A549 (cell line): ENCODE data around the gene TIA1. TPM values are rescaled to one million over a fixed set of nuclear protein-coding genes. Genes with fewer than 3 reads are reported as not detected.

ENCODE experiments used
- ATAC-seq, 2 experiments: fragments of 200-7000 bp in 1 of 2; fragments of >200 bp in 1 of 2; cut with Nextera tagmentation in 1 of 2; cut with Tn5 transposase in 1 of 2; 3 replicates each; pipeline versions ENCODE4 v1.8.0 to v1.9.1; 2018 to 2020; ENCODE audit warnings: mild to moderate bottlenecking in 1 of 2, moderate library complexity in 1 of 2
- CTCF ChIA-PET: fragments of 300-600 bp; sonication (Branson Sonifier 250); formaldehyde crosslinking; extraction: SDS; loops from one replicate; lab custom pipeline; 2021; ENCODE audit warnings: antibody characterized with exemption, inconsistent platforms; lab: Yijun Ruan, JAX
- POLR2A ChIA-PET: fragments of 350-600 bp; formaldehyde crosslinking; extraction: SDS; loops from one replicate; lab custom pipeline; 2021; ENCODE audit warnings: antibody characterized with exemption, inconsistent platforms; lab: Yijun Ruan, JAX
- DNase-seq, 2 experiments: peaks; one replicate each; pipeline versions ENCODE4 v3.0.0 to v3.0.0-alpha.2; 2011 to 2016; ENCODE audit warnings: low read depth in 1 of 2, low spot score in 1 of 2
- FAIRE-seq: peaks from 2 replicates; lab custom pipeline; 2011; peaks lifted over from hg19 to GRCh38; lab: Jason Lieb, UNC
- H3K27ac ChIP-seq, 2 experiments: fragments of >200 bp; sonication (Bioruptor Twin); formaldehyde crosslinking; 3 replicates each; pipeline ENCODE4 v1.5.1; 2016 to 2017
- H3K4me1 ChIP-seq: fragments of >200 bp; sonication (Bioruptor Twin); formaldehyde crosslinking; 3 replicates; pipeline ENCODE4 v1.6.1; 2016
- H3K4me2 ChIP-seq: fragments of >200 bp; sonication (Bioruptor Twin); formaldehyde crosslinking; 3 replicates; pipeline ENCODE4 v1.6.1; 2016
- H3K4me3 ChIP-seq: fragments of >200 bp; sonication (Bioruptor Twin); formaldehyde crosslinking; 3 replicates; pipeline ENCODE4 v1.5.1; 2016
- H3K9me3 ChIP-seq: fragments of >200 bp; sonication (Bioruptor Twin); formaldehyde crosslinking; 3 replicates; pipeline ENCODE4 v1.6.1; 2016
- CBX2 ChIP-seq: fragments of 200-600 bp; sonication (generic); IDR thresholded peaks from 2 replicates; pipeline ENCODE4 v1.6.1; 2016; ENCODE audit warnings: low read depth, mild to moderate bottlenecking, borderline replicate concordance
- CHD2 ChIP-seq: fragments of 150-350 bp; IDR thresholded peaks from 2 replicates; pipeline ENCODE4 v1.6.1; 2014; ENCODE audit warnings: low read length; ENCODE audit not compliant: partially characterized antibody
- CTCF ChIP-seq: fragments of >200 bp; sonication (Bioruptor Twin); formaldehyde crosslinking; IDR thresholded peaks from 3 replicates; pipeline ENCODE4 v1.5.1; 2016
- EHF ChIP-seq: fragments of 250-450 bp; sonication (Bioruptor Pico); IDR thresholded peaks from 2 replicates; pipeline ENCODE4 v1.5.0; 2020; ENCODE audit warnings: mild to moderate bottlenecking
- ESRRA ChIP-seq: fragments of 150-350 bp; IDR thresholded peaks from 2 replicates; pipeline ENCODE4 v1.6.1; 2014; ENCODE audit warnings: mild to moderate bottlenecking, low read length, borderline replicate concordance
- FOSL2 ChIP-seq, 2 experiments: fragments of 450-650 bp in 1 of 2; fragments of >200 bp in 1 of 2; sonication (Bioruptor Twin) in 1 of 2; formaldehyde crosslinking; IDR thresholded peaks; 2 replicates each; pipeline versions ENCODE4 v1.5.0 to v1.6.1; 2016 to 2020; ENCODE audit warnings: mild to moderate bottlenecking in 1 of 2, moderate library complexity in 1 of 2
- FOXS1 ChIP-seq: fragments of 250-450 bp; sonication (Bioruptor Pico); IDR thresholded peaks from 2 replicates; pipeline ENCODE4 v1.5.0; 2020; ENCODE audit warnings: mild to moderate bottlenecking, moderate library complexity
- GATA3 ChIP-seq: IDR thresholded peaks from 2 replicates; pipeline ENCODE4 v1.6.1; 2012; ENCODE audit warnings: borderline replicate concordance
- HEYL ChIP-seq: fragments of 250-450 bp; sonication (Bioruptor Pico); IDR thresholded peaks from 2 replicates; pipeline ENCODE4 v1.8.0; 2021; ENCODE audit warnings: mild to moderate bottlenecking, moderate library complexity
- HOXB13 ChIP-seq: fragments of 250-450 bp; sonication (Bioruptor Pico); IDR thresholded peaks from 2 replicates; pipeline ENCODE4 v1.5.0; 2020; ENCODE audit warnings: low read depth, mild to moderate bottlenecking, moderate library complexity
- HOXB5 ChIP-seq: fragments of 250-450 bp; sonication (Bioruptor Pico); IDR thresholded peaks from 2 replicates; pipeline ENCODE4 v1.5.0; 2020; ENCODE audit warnings: mild to moderate bottlenecking, moderate library complexity
- KDM5A ChIP-seq: fragments of 200-600 bp; sonication (generic); IDR thresholded peaks from 2 replicates; pipeline ENCODE4 v1.6.1; 2016; ENCODE audit warnings: antibody characterized with exemption, mild to moderate bottlenecking
- MAFK ChIP-seq: fragments of 450-650 bp; IDR thresholded peaks from 2 replicates; pipeline ENCODE4 v1.6.1; 2014; ENCODE audit not compliant: partially characterized antibody
- NPAS2 ChIP-seq: fragments of 250-450 bp; sonication (Bioruptor Pico); IDR thresholded peaks from 2 replicates; pipeline ENCODE4 v1.8.0; 2022; ENCODE audit warnings: mild to moderate bottlenecking, moderate library complexity, borderline replicate concordance
- PBX3 ChIP-seq: IDR thresholded peaks from 2 replicates; pipeline ENCODE4 v1.6.1; 2012
- POLR2A ChIP-seq: IDR thresholded peaks from 2 replicates; pipeline ENCODE4 v1.6.1; 2012; ENCODE audit warnings: mild to moderate bottlenecking, low read length
- RCOR1 ChIP-seq: fragments of 150-350 bp; IDR thresholded peaks from 2 replicates; pipeline ENCODE4 v1.6.1; 2014; ENCODE audit warnings: antibody characterized with exemption, low read length, low read depth
- REST ChIP-seq: fragments of 200-600 bp; sonication (generic); IDR thresholded peaks from 2 replicates; pipeline ENCODE4 v1.6.1; 2016; ENCODE audit warnings: antibody characterized with exemption, mild to moderate bottlenecking, moderate library complexity
- WGBS: methylation state at CpG from one replicate; pipeline ENCODE4 v1.1.6; 2017; ENCODE audit errors: missing lambda C conversion rate; 5-methylcytosine and 5-hydroxymethylcytosine counted together
- polyA plus RNA-seq, 4 experiments: library from polyadenylated mRNA; depleted of rRNA in 3 of 4; stranded (reverse); fragments of >200 nt; fragmentation: RNase III in 1 of 4; extraction: RNeasy Plus Mini Kit Qiagen cat#74134 plus additional on column Dnase treatment in 1 of 4; gene quantifications; 2 replicates in 3 of 4; 3 replicates in 1 of 4; pipeline ENCODE4 v1.2.3, GENCODE V29; 2011 to 2017
- TF ChIP-seq, protein P1 (sequence below): fragments of 250-450 bp; sonication (Bioruptor Pico); IDR thresholded peaks from 2 replicates; pipeline ENCODE4 v1.5.0; 2020; ENCODE audit warnings: low read depth, mild to moderate bottlenecking, moderate library complexity

TIA1 gene
- polyA plus RNA-seq, 2 of the 4 experiments (the other 2 are of a cell fraction), result 59.5 to 173 TPM

DNA sequence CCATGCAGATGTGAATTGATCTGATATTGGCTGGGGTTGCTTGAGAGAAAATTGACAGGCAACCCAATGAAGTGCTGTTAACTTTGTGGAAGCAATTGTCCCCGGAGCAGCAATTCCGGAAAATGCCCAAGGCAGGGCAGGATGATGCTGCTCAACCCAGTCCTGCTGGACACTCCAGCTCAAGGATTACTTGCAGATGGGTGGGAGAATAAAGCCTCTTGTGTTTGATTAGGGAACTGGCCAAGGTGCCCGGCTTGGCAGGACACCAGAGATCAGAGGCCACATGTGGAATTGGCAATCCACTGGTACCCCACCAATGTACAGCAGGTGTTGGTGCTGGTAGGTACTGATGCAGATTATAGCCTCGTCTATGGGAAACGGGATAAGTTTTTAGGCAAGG, 45.3 kb downstream of the TIA1 start (continued):
- TF ChIP-seq REST (no peak), FOXS1 (no peak)

- H3K4me1 ChIP-seq, result no peaks in the 10 kb centered on the region
- POLR2A ChIA-PET, result interaction anchor here (0.5 to 3.1 kb wide), 3 partner anchors 11 to 215 kb away, joined by 3 to 18 read pairs (median 4); partner anchors contain the start of gene C2orf42
- H3K4me3 ChIP-seq, result no peak overlapping the region
- no peak for FAIRE-seq
- no peak overlapping the region for H3K4me2 ChIP-seq
- CTCF ChIA-PET, result no interaction called here
- no peaks in the 10 kb centered on the region for H3K9me3 ChIP-seq
- no peak for DNase-seq
- ATAC-seq, result peak; percentile 25 to 35; a peak in 4 of 6 replicates
- WGBS, result 75% methylated on average over 9 of the region's 9 CpGs
- TF ChIP-seq PBX3, result no peak
- no peak for TF ChIP-seq KDM5A
- TF ChIP-seq NPAS2 (CRISPR knock-in tag), result no peak
- no peak for TF ChIP-seq CBX2
- no peak for TF ChIP-seq CTCF
- TF ChIP-seq, all 56 proteins: peak for 0
- no peak overlapping the region for H3K27ac ChIP-seq
These were observed 46.1 kb downstream of the TIA1 start for GRCh38 chr2:70202236-70202806.

DNA sequence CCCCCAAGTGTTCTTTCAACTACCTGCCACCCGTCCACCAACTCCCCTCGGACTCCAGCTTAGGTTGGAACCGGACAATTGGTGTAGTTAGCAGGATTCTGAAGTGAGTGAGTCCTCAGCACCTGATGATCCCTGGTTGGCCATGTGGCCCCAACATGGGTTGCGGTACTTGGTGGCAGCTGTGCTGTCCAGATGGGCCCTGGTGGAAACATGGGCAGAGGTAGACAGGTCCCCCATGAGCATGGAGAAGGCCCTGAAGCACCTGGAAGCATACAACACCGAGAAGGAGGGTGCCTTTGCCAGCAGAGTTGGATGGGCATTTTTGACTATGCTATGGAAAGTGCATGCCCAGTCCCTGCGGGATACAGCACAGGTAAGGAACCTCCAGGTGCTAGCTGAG, 46.6 kb downstream of the TIA1 start:
- Histone ChIP-seq H3K4me1 (no peaks in the 10 kb centered on the region), H3K4me2 (no peak overlapping the region), H3K4me3 (no peak overlapping the region), H3K9me3 (no peaks in the 10 kb centered on the region), H3K27ac (no peak overlapping the region)
- ChIA-PET POLR2A (interaction anchor here (0.5 to 3.1 kb wide), 2 partner anchors 11 to 214 kb away, joined by 3 to 18 read pairs; partner anchors contain the start of gene C2orf42), CTCF (interaction anchor here (0.7 to 1.6 kb wide), 4 partner anchors 11 to 747 kb away, joined by 3 to 5 read pairs (median 4); partner anchors contain the start of gene C2orf42)
- no peak for DNase-seq
- 69% methylated on average over 6 of the region's 6 CpGs for WGBS
- no peak for FAIRE-seq
- peak in 1 of 2 experiments; percentile 6; a peak in 1 of 6 replicates for ATAC-seq
- no peak for TF ChIP-seq HOXB13 (CRISPR knock-in tag)
- TF ChIP-seq RCOR1, result no peak
- no peak for TF ChIP-seq ESRRA
- no peak for TF ChIP-seq REST
- TF ChIP-seq, protein P1, sequence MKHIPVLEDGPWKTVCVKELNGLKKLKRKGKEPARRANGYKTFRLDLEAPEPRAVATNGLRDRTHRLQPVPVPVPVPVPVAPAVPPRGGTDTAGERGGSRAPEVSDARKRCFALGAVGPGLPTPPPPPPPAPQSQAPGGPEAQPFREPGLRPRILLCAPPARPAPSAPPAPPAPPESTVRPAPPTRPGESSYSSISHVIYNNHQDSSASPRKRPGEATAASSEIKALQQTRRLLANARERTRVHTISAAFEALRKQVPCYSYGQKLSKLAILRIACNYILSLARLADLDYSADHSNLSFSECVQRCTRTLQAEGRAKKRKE (CRISPR knock-in tag), result no peak
- no peak for TF ChIP-seq GATA3
- TF ChIP-seq POLR2A, result no peak
- TF ChIP-seq HOXB5 (CRISPR knock-in tag), result no peak
- TF ChIP-seq MAFK, result no peak
- TF ChIP-seq CHD2, result no peak
- TF ChIP-seq NPAS2 (CRISPR knock-in tag), result no peak
- no peak for TF ChIP-seq CTCF
- TF ChIP-seq EHF (CRISPR knock-in tag), result no peak
- TF ChIP-seq HEYL, result no peak
- TF ChIP-seq FOSL2 (IDR thresholded peaks at IDR 0.05), result no peak
- TF ChIP-seq FOSL2 (CRISPR knock-in tag; IDR thresholded peaks at IDR 0.05), result no peak
